ENCODE data around the gene TANC1. TPM values are rescaled to one million over a fixed set of nuclear protein-coding genes. Genes with fewer than 3 reads are reported as not detected.

Gene TANC1
- total and polyA plus RNA-seq, 4 experiments from 2014 or later = 0.35 to 0.79 (median 0.50) TPM; not detected in 1

DNA sequence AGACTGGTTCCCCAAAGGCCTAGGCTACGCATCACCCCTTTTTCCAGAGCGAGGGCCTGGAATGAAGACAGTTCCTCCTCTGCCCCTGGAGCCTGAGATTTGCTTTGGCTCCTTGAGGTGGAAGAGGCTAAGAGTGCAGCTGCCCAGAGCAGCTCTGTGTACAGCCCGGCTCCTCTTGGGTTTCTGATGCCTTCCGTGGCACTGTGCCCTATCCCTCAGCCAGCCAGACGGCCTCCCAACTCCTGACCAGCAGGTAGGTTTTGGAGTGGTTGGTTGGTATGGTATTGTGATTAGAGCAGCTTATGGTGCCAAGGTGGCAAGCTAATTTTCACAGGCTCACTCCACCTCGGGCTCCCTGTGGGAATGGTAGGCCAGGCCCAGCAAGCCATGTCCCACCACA is 112.2 kb downstream of the TANC1 start:
- DNase-seq = no peak
- peaks cover 0 to 3% of the 10 kb centered on the region in 2 donors for H3K36me3 Mint-ChIP-seq
- no peak overlapping the region for H3K27ac ChIP-seq (ENCODE audit: low read depth, low read length)
- no peaks in the 10 kb centered on the region for H3K4me1 ChIP-seq (ENCODE audit: insufficient read depth, low read length)
- ChIA-PET CTCF (ENCODE audit: partially characterized antibody) (interaction anchor here (1.3 kb wide), 1 partner anchor 38 kb away, joined by 4 read pairs; no protein-coding TSS in a partner anchor), POLR2A (ENCODE audit: partially characterized antibody) (no interaction called here)
- H3K4me3 Mint-ChIP-seq = peak overlapping the region in 1 of 8 donors; percentile 45
- no peaks in the 10 kb centered on the region for H3K9me3 ChIP-seq (ENCODE audit: control insufficient read depth in 1 of 2, low read length in 2 of 2)
- H3K9me3 Mint-ChIP-seq = peaks cover 0 to 4% (median 0%) of the 10 kb centered on the region in 8 donors
- peaks cover 2 to 5% of the 10 kb centered on the region in 2 donors for H3K27me3 Mint-ChIP-seq
- H3K27ac Mint-ChIP-seq = no peak overlapping the region
- H3K36me3 ChIP-seq (ENCODE audit: insufficient read depth, low read length) = no peaks in the 10 kb centered on the region
- no peak overlapping the region for H3K4me3 ChIP-seq (ENCODE audit: low read length in 2 of 2)
- peaks cover 0 to 1% (median 0%) of the 10 kb centered on the region in 4 donors for H3K4me1 Mint-ChIP-seq
- H3K27me3 ChIP-seq (ENCODE audit: insufficient read depth, low read length) = no peaks in the 10 kb centered on the region
- intact Hi-C loops (cut with micrococcal nuclease) = no loop called here

DNA sequence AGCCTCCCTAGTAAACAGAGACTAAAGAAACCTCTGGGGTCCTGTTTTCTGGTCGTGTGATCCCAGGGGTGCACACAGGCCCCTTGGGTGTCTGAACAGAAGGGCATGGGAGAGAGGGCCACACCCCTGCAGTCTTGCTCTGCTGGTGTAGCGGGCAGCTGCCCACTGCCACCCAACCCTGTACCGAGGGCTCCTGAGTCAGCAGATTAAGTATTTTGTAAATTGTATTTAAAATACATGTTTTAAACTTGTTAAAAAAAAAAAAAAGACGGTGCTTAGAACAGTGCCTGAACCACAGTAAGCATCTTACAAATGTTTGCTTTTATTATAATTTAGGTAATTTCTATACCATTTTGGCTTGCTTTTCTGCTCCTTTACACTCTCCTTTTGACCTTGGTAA is 113.7 kb downstream of the TANC1 start:
- no peak overlapping the region for H3K27ac ChIP-seq (ENCODE audit: low read depth, low read length)
- H3K4me1 Mint-ChIP-seq = peaks cover 0 to 12% (median 5%) of the 10 kb centered on the region in 4 donors
- CTCF ChIA-PET (ENCODE audit: partially characterized antibody) = no interaction called here
- POLR2A ChIA-PET (ENCODE audit: partially characterized antibody) = no interaction called here
- DNase-seq = no peak
- H3K9me3 Mint-ChIP-seq = peaks cover 0 to 2% (median 0%) of the 10 kb centered on the region in 8 donors
- H3K4me3 ChIP-seq (ENCODE audit: low read length in 2 of 2) = no peak overlapping the region
- no peaks in the 10 kb centered on the region for H3K27me3 ChIP-seq (ENCODE audit: insufficient read depth, low read length)
- H3K9me3 ChIP-seq (ENCODE audit: control insufficient read depth in 1 of 2, low read length in 2 of 2) = no peaks in the 10 kb centered on the region
- H3K36me3 ChIP-seq (ENCODE audit: insufficient read depth, low read length) = no peaks in the 10 kb centered on the region
- no peaks in the 10 kb centered on the region for H3K4me1 ChIP-seq (ENCODE audit: insufficient read depth, low read length)
- H3K4me3 Mint-ChIP-seq = no peak overlapping the region
- H3K27me3 Mint-ChIP-seq = peaks cover 2 to 5% of the 10 kb centered on the region in 2 donors
- H3K36me3 Mint-ChIP-seq = peaks cover 0 to 3% of the 10 kb centered on the region in 2 donors
- no peak overlapping the region for H3K27ac Mint-ChIP-seq
- intact Hi-C loops (cut with micrococcal nuclease) = no loop called here

DNA sequence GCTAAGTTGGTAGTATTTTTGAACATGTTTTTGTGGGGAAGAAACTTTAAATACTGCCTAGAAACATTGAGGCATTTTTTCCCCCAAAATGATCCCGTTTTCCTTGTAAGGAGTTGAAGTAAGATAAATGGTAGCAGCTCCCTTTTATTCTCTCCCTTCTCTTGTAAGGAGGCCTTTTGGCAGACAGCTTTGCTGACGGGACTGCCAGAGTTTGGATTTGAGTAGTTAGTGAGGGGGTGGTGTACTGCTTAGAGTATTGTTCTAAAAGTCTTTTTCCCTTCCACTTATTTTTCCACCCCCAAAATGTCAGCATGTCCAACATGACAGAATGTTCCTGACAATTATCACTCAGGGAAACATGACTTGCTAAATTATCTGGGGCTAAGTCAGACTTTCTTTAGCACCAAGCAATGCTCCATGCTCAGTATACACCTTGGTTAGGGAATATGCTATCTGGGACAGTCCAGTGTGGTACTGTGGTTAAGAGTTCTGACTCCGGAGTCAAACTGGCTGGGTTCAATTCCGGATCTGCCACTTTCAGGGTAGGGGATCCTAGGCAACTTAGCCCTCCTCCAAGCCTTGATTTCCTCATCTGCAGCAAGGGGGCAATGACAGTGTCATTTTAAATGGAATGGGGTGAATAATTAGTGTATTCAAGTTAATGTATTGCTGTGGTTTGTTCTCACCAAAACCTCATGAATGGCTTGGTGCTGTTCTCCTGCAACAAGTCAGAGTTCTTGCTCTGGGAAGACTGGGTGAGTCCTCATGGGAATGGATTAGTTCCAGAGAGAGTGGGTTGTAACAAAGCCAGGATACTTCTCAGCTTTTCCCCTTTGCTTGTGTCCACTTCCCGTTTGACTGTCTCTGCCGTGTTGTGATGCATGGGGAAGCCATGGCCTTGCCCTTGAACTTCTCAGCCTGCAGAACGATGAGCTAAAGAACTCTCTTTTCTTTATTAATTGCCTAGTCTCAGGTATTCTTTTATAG is 116.2 kb downstream of the TANC1 start:
- Histone ChIP-seq H3K9me3 (ENCODE audit: control insufficient read depth in 1 of 2, low read length in 2 of 2) (no peaks in the 10 kb centered on the region), H3K27ac (ENCODE audit: low read depth, low read length) (no peak overlapping the region), H3K4me3 (ENCODE audit: low read length in 2 of 2) (no peak overlapping the region), H3K27me3 (ENCODE audit: insufficient read depth, low read length) (no peaks in the 10 kb centered on the region), H3K36me3 (ENCODE audit: insufficient read depth, low read length) (no peaks in the 10 kb centered on the region), H3K4me1 (ENCODE audit: insufficient read depth, low read length) (no peaks in the 10 kb centered on the region)
- POLR2A ChIA-PET (ENCODE audit: partially characterized antibody) = no interaction called here
- Mint-ChIP-seq H3K27me3 (peaks cover 0 to 5% of the 10 kb centered on the region in 2 donors), H3K9me3 (no peaks in the 10 kb centered on the region), H3K36me3 (peaks cover 0 to 3% of the 10 kb centered on the region in 2 donors), H3K4me3 (no peak overlapping the region), H3K4me1 (peaks cover 0 to 26% (median 9%) of the 10 kb centered on the region in 4 donors), H3K27ac (peak overlapping the region in 1 of 7 donors; percentile 36)
- CTCF ChIA-PET (ENCODE audit: partially characterized antibody) = no interaction called here
- intact Hi-C loops (cut with micrococcal nuclease) = no loop called here
- no peak for DNase-seq

DNA sequence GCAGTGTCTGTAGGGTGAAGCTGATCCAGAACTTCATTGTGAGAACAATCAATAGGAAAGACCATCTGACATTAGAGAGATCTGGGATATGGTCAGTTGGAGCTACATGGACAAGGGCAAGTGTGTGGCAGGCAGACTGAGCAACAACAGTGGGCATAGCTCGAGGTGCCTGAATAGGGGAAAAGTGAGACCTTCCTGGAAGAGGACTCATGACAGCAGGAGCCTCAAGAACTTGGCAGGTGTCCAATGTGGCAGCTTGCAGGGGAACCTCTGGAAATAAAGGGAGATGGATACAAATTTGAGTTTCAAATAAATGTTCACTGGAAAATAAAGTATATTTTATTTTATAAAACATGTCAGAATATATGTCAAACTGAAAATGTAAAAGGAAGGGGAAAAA is 117.9 kb downstream of the TANC1 start:
- no peaks in the 10 kb centered on the region for H3K27me3 ChIP-seq (ENCODE audit: insufficient read depth, low read length)
- CTCF ChIA-PET (ENCODE audit: partially characterized antibody) = interaction anchor here (1.6 kb wide), 1 partner anchor 89 kb away, joined by 3 read pairs; no protein-coding TSS in a partner anchor
- no peaks in the 10 kb centered on the region for H3K9me3 Mint-ChIP-seq
- POLR2A ChIA-PET (ENCODE audit: partially characterized antibody) = interaction anchor here (0.6 to 0.9 kb wide), 2 partner anchors 32 to 798 kb away, joined by 3 read pairs; no protein-coding TSS in a partner anchor
- peaks cover 0 to under 1% of the 10 kb centered on the region in 2 donors for H3K36me3 Mint-ChIP-seq
- H3K27ac ChIP-seq (ENCODE audit: low read depth, low read length) = no peak overlapping the region
- no peak for DNase-seq
- H3K9me3 ChIP-seq (ENCODE audit: control insufficient read depth in 1 of 2, low read length in 2 of 2) = no peaks in the 10 kb centered on the region
- peak overlapping the region in 1 of 7 donors; percentile 12 for H3K27ac Mint-ChIP-seq
- intact Hi-C loops (cut with micrococcal nuclease) = no loop called here
- no peaks in the 10 kb centered on the region for H3K36me3 ChIP-seq (ENCODE audit: insufficient read depth, low read length)
- peaks cover 0 to 3% of the 10 kb centered on the region in 2 donors for H3K27me3 Mint-ChIP-seq
- peaks cover 12% of the 10 kb centered on the region for H3K4me1 ChIP-seq (ENCODE audit: insufficient read depth, low read length)
- no peak overlapping the region for H3K4me3 ChIP-seq (ENCODE audit: low read length in 2 of 2)
- no peak overlapping the region for H3K4me3 Mint-ChIP-seq
- peaks cover 6 to 43% (median 18%) of the 10 kb centered on the region in 4 donors for H3K4me1 Mint-ChIP-seq

DNA sequence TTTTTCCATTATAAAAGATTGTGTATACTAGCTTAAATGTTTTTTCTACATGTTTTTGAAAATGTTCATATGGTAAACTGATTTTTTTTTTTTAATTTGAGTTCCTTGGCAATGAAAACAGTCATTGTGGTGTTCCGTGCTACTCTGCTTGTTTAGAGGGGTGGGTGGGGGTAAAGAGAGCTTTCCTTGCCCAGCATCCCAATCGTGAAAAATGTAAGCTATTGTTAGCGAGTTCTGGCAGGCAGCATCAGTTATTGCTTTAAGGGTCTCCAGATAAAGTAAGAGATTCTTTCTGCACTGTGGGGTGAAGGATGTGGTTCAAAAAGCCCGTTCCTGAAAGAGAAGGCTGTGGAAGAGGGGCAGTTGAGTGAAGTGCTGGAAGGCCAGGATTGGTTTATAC is 118.4 kb downstream of the TANC1 start:
- H3K27ac Mint-ChIP-seq = peak overlapping the region in 1 of 7 donors; percentile 3
- H3K27me3 ChIP-seq (ENCODE audit: insufficient read depth, low read length) = no peaks in the 10 kb centered on the region
- H3K9me3 ChIP-seq (ENCODE audit: control insufficient read depth in 1 of 2, low read length in 2 of 2) = no peaks in the 10 kb centered on the region
- no peak overlapping the region for H3K27ac ChIP-seq (ENCODE audit: low read depth, low read length)
- H3K4me3 Mint-ChIP-seq = peak overlapping the region in 1 of 8 donors; percentile 5
- H3K9me3 Mint-ChIP-seq = no peaks in the 10 kb centered on the region
- peaks cover 8 to 47% (median 22%) of the 10 kb centered on the region in 4 donors for H3K4me1 Mint-ChIP-seq
- H3K36me3 Mint-ChIP-seq = no peaks in the 10 kb centered on the region
- no peaks in the 10 kb centered on the region for H3K36me3 ChIP-seq (ENCODE audit: insufficient read depth, low read length)
- POLR2A ChIA-PET (ENCODE audit: partially characterized antibody) = interaction anchor here (0.6 to 0.9 kb wide), 2 partner anchors 32 to 799 kb away, joined by 3 read pairs; no protein-coding TSS in a partner anchor
- peaks cover 17% of the 10 kb centered on the region for H3K4me1 ChIP-seq (ENCODE audit: insufficient read depth, low read length)
- DNase-seq = no peak
- intact Hi-C loops (cut with micrococcal nuclease) = no loop called here
- CTCF ChIA-PET (ENCODE audit: partially characterized antibody) = interaction anchor here (1.6 kb wide), 1 partner anchor 90 kb away, joined by 3 read pairs; no protein-coding TSS in a partner anchor
- peaks cover 0 to 1% of the 10 kb centered on the region in 2 donors for H3K27me3 Mint-ChIP-seq
- H3K4me3 ChIP-seq (ENCODE audit: low read length in 2 of 2) = no peak overlapping the region

DNA sequence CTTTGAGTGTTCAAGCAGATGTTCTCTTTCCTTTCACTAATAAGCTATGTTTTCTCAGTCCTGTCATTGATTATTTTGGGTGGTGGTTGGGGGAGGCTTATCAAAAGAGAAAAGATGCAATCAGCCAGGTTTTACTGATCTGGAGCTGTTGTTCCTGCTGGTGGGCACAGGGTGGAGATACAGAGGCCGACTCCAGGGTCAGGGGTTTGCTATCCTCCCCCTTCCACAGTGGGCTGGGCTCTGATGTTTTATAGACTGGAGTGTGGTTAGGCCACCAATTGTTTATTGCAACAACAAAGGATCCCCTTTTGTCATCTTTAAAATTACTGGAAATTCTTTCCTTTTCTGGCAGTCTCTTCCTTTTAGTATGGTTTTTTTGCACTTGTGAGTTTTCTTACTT is 120.5 kb downstream of the TANC1 start:
- H3K4me1 Mint-ChIP-seq = peaks cover 21 to 68% (median 38%) of the 10 kb centered on the region in 4 donors
- Histone ChIP-seq H3K27ac (ENCODE audit: low read depth, low read length) (no peak overlapping the region), H3K9me3 (ENCODE audit: control insufficient read depth in 1 of 2, low read length in 2 of 2) (no peaks in the 10 kb centered on the region), H3K4me1 (ENCODE audit: insufficient read depth, low read length) (peaks cover 38% of the 10 kb centered on the region), H3K4me3 (ENCODE audit: low read length in 2 of 2) (no peak overlapping the region), H3K36me3 (ENCODE audit: insufficient read depth, low read length) (no peaks in the 10 kb centered on the region), H3K27me3 (ENCODE audit: insufficient read depth, low read length) (no peaks in the 10 kb centered on the region)
- H3K36me3 Mint-ChIP-seq = no peaks in the 10 kb centered on the region
- H3K27me3 Mint-ChIP-seq = no peaks in the 10 kb centered on the region
- H3K4me3 Mint-ChIP-seq = no peak overlapping the region
- no peaks in the 10 kb centered on the region for H3K9me3 Mint-ChIP-seq
- ChIA-PET POLR2A (ENCODE audit: partially characterized antibody) (no interaction called here), CTCF (ENCODE audit: partially characterized antibody) (interaction anchor here (0.6 to 1.0 kb wide), 3 partner anchors 27 to 1974 kb away, joined by 3 to 4 read pairs (median 3); no protein-coding TSS in a partner anchor)
- DNase-seq = no peak
- peak overlapping the region in 1 of 7 donors; percentile 54 for H3K27ac Mint-ChIP-seq
- intact Hi-C loops (cut with micrococcal nuclease) = no loop called here

DNA sequence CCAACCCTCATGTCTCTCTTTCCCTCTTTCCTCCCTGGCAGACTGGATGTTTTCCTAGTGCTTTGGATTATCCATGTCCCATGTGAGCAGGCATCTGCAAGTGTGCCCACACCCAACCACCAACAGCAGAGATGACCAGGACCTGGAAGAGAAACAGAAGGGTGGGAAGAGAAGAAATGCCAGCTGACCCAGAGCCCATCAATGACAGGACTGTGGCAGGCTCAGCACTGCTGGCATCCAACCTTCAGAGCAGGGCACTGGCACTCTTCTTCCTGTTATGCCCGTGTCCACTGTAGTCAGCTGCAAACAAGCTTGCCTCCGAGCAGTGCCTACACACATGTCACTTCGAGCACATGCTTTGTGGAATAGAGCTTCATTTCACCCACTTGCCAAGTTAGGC is 121.1 kb downstream of the TANC1 start:
- H3K36me3 ChIP-seq (ENCODE audit: insufficient read depth, low read length) = no peaks in the 10 kb centered on the region
- no peak overlapping the region for H3K27ac ChIP-seq (ENCODE audit: low read depth, low read length)
- H3K4me1 ChIP-seq (ENCODE audit: insufficient read depth, low read length) = peaks cover 42% of the 10 kb centered on the region
- no peak for DNase-seq
- peak overlapping the region in 4 of 7 donors; percentile 18 to 89 (median 66) for H3K27ac Mint-ChIP-seq
- ChIA-PET CTCF (ENCODE audit: partially characterized antibody) (interaction anchor here (0.6 to 1.1 kb wide), 4 partner anchors 27 to 1973 kb away, joined by 3 to 4 read pairs (median 3); no protein-coding TSS in a partner anchor), POLR2A (ENCODE audit: partially characterized antibody) (no interaction called here)
- H3K27me3 ChIP-seq (ENCODE audit: insufficient read depth, low read length) = no peaks in the 10 kb centered on the region
- no peak overlapping the region for H3K4me3 ChIP-seq (ENCODE audit: low read length in 2 of 2)
- peaks cover 23 to 74% (median 39%) of the 10 kb centered on the region in 4 donors for H3K4me1 Mint-ChIP-seq
- no peaks in the 10 kb centered on the region for H3K9me3 ChIP-seq (ENCODE audit: control insufficient read depth in 1 of 2, low read length in 2 of 2)
- no peaks in the 10 kb centered on the region for H3K36me3 Mint-ChIP-seq
- intact Hi-C loops (cut with micrococcal nuclease) = no loop called here
- H3K4me3 Mint-ChIP-seq = peak overlapping the region in 1 of 8 donors; percentile 5
- no peaks in the 10 kb centered on the region for H3K27me3 Mint-ChIP-seq
- no peaks in the 10 kb centered on the region for H3K9me3 Mint-ChIP-seq

Data from CD4-positive, alpha-beta memory T cell (primary cell).